Naive thymus-derived CD4-positive, alpha-beta T cell (primary cell): Measurements from ENCODE around the gene ZYG11A. TPM values are rescaled to one million over a fixed set of nuclear protein-coding genes. Genes with fewer than 3 reads are reported as not detected.
"Not testable (repeated sequence)": the region's sequence is repeated elsewhere in the genome, so short reads cannot be mapped to it uniquely, and the experiment has no call there.

ENCODE experiments used
- ATAC-seq: fragments of 150-1000 bp; cut with Tn5 transposase; 2 replicates; pipeline ENCODE4 v1.10.0; 2021; ENCODE audit warnings: mild to moderate bottlenecking, moderate library complexity
- CTCF ChIA-PET: fragments of 350-600 bp; sonication (Branson Sonifier 250); formaldehyde crosslinking; loops from one replicate; lab custom pipeline; 2021; ENCODE audit warnings: antibody characterized with exemption; lab: Charles Lee
- POLR2A ChIA-PET: fragments of 350-600 bp; sonication (Branson Sonifier 250); formaldehyde crosslinking; loops from one replicate; lab custom pipeline; 2021; ENCODE audit warnings: antibody characterized with exemption, inconsistent platforms; lab: Charles Lee
- DNase-seq, 9 donors: peaks; one replicate each; pipeline versions ENCODE4 v3.0.0 to v3.0.0-alpha.2; 2020 to 2022; ENCODE audit warnings: mixed read lengths in 1 of 9
- H3K27ac ChIP-seq: one replicate; pipeline ENCODE4 v1.7.0; 2013; ENCODE audit warnings: mild to moderate bottlenecking, low read depth, low read length, moderate library complexity
- H3K27me3 ChIP-seq, 2 donors: one replicate each; pipeline ENCODE4 v1.7.0; 2013; ENCODE audit warnings: low read length in 2 of 2, mild to moderate bottlenecking in 2 of 2, moderate library complexity in 2 of 2; ENCODE audit not compliant: control insufficient read depth in 2 of 2, insufficient read depth in 2 of 2
- H3K36me3 ChIP-seq, 3 experiments: 1 replicate in 2 of 3; 2 replicates in 1 of 3; pipeline ENCODE4 v1.7.0; 2013; ENCODE audit warnings: low read length in 3 of 3, mild to moderate bottlenecking in 3 of 3, moderate library complexity in 1 of 3; ENCODE audit not compliant: insufficient read depth in 3 of 3, control insufficient read depth in 2 of 3
- H3K4me1 ChIP-seq, 2 donors: one replicate each; pipeline ENCODE4 v1.7.0; 2013; ENCODE audit warnings: low read length in 2 of 2, mild to moderate bottlenecking in 2 of 2, moderate library complexity in 1 of 2; ENCODE audit not compliant: control insufficient read depth in 2 of 2, insufficient read depth in 2 of 2
- H3K4me3 ChIP-seq: 2 replicates; pipeline ENCODE4 v1.7.0; 2013; ENCODE audit warnings: mild to moderate bottlenecking, low read length
- H3K9me3 ChIP-seq, 3 experiments: 1 replicate in 2 of 3; 2 replicates in 1 of 3; pipeline ENCODE4 v1.7.0; 2013; ENCODE audit warnings: low read length in 3 of 3; ENCODE audit not compliant: control insufficient read depth in 2 of 3
- H3K27ac Mint-ChIP-seq, 9 donors: one replicate each; pipeline ENCODE4 v1.8.0; 2020 to 2022; ENCODE audit warnings: mixed read lengths in 9 of 9, mild to moderate bottlenecking in 8 of 9, moderate library complexity in 5 of 9, inconsistent platforms in 2 of 9
- H3K27me3 Mint-ChIP-seq, 5 donors: one replicate each; pipeline ENCODE4 v1.8.0; 2021 to 2022; ENCODE audit warnings: mixed read lengths in 5 of 5, mild to moderate bottlenecking in 1 of 5
- H3K36me3 Mint-ChIP-seq, 5 donors: one replicate each; pipeline ENCODE4 v1.8.0; 2020 to 2022; ENCODE audit warnings: mixed read lengths in 5 of 5, mild to moderate bottlenecking in 3 of 5, inconsistent platforms in 1 of 5
- H3K4me1 Mint-ChIP-seq, 7 donors: one replicate each; pipeline ENCODE4 v1.8.0; 2020 to 2022; ENCODE audit warnings: mixed read lengths in 7 of 7, mild to moderate bottlenecking in 3 of 7, inconsistent platforms in 1 of 7
- H3K4me3 Mint-ChIP-seq, 10 donors: one replicate each; pipeline ENCODE4 v1.8.0; 2020 to 2022; ENCODE audit warnings: mild to moderate bottlenecking in 10 of 10, mixed read lengths in 10 of 10, moderate library complexity in 6 of 10, inconsistent platforms in 2 of 10
- H3K9me3 Mint-ChIP-seq, 11 donors: one replicate each; pipeline ENCODE4 v1.8.0; 2020 to 2022; ENCODE audit warnings: mixed read lengths in 11 of 11, mild to moderate bottlenecking in 4 of 11, inconsistent platforms in 1 of 11, moderate library complexity in 1 of 11
- intact Hi-C, 2 donors: fragments of 100-400 bp; cut with micrococcal nuclease; formaldehyde crosslinking; loops; one replicate each; pipeline ENCODE4 v1.15.1; 2023
- polyA plus RNA-seq, 2 donors: library from polyadenylated mRNA; unstranded; fragments of 300-500 nt; fragmentation: Illumina TruSeq; gene quantifications; one replicate each; pipeline ENCODE4 v1.2.3, GENCODE V29; 2021
- total RNA-seq, 6 experiments: library from RNA in 5 of 6; stranded (reverse) in 5 of 6; gene quantifications; 1 replicate in 5 of 6; 2 replicates in 1 of 6; pipeline ENCODE4 v1.2.3 and lab custom pipeline; 2021 to 2026

ZYG11A gene
- total and polyA plus RNA-seq, 7 experiments from 2014 or later, result 0.07 to 0.27 (median 0.12) TPM; not detected in 4

DNA sequence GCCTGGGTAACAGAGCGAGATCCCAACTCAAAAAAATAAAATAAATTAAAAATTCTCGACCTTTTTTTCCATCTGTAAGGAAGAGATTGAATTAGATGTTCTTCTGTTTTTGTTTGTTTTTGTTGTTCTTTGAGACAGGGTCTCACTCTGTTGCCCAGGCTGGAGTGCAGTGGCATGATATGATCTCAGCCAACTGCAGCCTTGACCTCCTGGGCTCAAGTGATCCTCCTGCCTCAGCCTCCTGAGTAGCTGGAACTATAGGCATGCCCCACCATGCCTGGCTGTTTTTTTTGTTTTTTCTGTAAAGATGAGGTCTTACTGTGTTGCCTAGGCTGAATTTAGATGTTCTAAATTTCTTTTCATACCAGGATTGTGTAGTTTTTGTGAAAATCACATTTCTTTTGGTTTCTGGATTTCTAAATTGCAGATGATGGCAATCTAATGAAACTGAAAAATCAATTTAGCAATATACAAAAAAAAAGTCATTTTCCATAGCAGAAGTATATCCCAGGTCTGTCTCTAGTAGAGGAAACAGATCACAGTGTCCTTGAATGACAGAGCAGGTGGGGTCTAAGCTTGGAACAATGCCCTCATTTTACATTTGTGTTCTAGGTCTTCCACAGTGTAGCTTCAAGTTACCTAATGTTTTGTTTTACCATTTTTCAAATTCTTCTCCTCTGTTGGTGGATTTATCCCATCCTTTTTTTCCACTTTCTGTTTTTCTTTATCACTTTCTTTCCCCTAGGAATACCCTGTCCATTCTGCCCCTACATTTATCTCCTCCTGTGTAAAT lies 20.3 kb downstream of the ZYG11A start:
- H3K27ac Mint-ChIP-seq, result no peak overlapping the region
- ATAC-seq (no peak), DNase-seq (no peak)
- CTCF ChIA-PET, result no interaction called here
- H3K4me1 Mint-ChIP-seq, result no peaks in the 10 kb centered on the region
- Histone ChIP-seq H3K9me3 (no peaks in the 10 kb centered on the region), H3K4me3 (no peak overlapping the region), H3K27ac (no peak overlapping the region), H3K4me1 (no peaks in the 10 kb centered on the region), H3K36me3 (no peaks in the 10 kb centered on the region), H3K27me3 (no peaks in the 10 kb centered on the region)
- peaks cover 0 to 10% (median 5%) of the 10 kb centered on the region in 5 donors for H3K27me3 Mint-ChIP-seq
- no peak overlapping the region for H3K4me3 Mint-ChIP-seq
- H3K36me3 Mint-ChIP-seq, result no peaks in the 10 kb centered on the region
- intact Hi-C loops, result no loop called here
- POLR2A ChIA-PET, result no interaction called here
- no peaks in the 10 kb centered on the region for H3K9me3 Mint-ChIP-seq

DNA sequence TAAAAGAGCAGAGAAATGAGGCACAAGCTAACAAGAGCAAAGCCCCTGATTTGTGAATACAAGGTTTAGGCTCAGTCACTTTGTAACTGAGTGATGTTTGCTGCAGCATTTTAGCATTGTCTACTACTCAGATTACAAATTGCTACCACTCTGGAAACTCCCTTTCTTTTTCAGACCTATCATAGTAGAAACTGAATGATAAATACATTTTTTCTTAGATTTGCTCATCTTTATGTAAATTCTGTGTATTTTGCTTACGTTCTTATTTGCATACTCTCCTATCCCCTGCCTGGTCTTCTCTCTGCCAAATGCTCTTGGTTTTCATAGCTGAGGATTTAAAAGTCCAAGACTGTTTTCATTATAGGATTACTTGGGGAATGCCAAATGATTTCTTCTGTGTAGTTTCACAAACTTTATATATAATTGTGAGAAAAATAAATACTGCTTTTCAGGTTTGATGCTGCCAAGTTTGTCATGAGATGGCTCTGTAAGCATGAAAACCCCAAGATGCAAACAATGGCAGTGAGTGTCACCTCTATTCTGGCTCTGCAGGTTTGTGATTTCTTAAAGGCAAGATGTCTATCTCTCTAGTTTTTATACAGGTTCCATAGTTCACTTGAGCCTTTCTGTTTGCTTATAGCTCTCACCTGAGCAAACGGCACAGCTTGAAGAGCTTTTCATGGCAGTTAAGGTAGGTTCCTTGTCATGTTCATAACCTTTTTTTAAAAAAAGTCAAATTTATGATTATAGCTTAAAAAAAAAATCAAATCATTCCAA lies 24.7 kb downstream of the ZYG11A start:
- peaks cover 0 to 2% (median 0%) of the 10 kb centered on the region in 11 donors for H3K9me3 Mint-ChIP-seq
- intact Hi-C loops, result no loop called here
- no peak overlapping the region for H3K27ac Mint-ChIP-seq
- no peaks in the 10 kb centered on the region for H3K4me1 ChIP-seq
- no peak overlapping the region for H3K4me3 Mint-ChIP-seq
- H3K36me3 ChIP-seq, result no peaks in the 10 kb centered on the region
- no peaks in the 10 kb centered on the region for H3K27me3 ChIP-seq
- CTCF ChIA-PET, result interaction anchor here (0.6 kb wide), 1 partner anchor 144 kb away, joined by 7 read pairs; no protein-coding TSS in a partner anchor
- peaks cover 0 to 2% (median 0%) of the 10 kb centered on the region in 5 donors for H3K36me3 Mint-ChIP-seq
- H3K27me3 Mint-ChIP-seq, result peaks cover 0 to 10% (median 5%) of the 10 kb centered on the region in 5 donors
- ATAC-seq (no peak), DNase-seq (no peak)
- H3K4me3 ChIP-seq, result no peak overlapping the region
- POLR2A ChIA-PET, result no interaction called here
- no peaks in the 10 kb centered on the region for H3K4me1 Mint-ChIP-seq
- no peak overlapping the region for H3K27ac ChIP-seq
- no peaks in the 10 kb centered on the region for H3K9me3 ChIP-seq

DNA sequence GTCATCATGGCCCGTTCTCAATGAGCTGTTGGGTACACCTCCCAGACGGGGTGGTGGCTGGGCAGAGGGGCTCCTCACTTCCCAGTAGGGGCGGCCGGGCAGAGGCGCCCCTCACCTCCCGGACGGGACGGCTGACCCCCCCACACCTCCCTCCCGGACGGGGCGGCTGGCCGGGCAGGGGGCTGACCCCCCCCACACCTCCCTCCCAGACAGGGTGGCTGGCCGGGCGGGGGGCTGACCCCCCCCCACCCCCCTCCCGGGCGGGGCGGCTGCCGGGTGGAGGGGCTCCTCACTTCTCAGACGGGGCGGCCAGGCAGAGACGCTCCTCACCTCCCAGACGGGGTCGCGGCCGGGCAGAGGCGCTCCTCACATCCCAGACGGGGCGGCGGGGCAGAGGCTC lies 27.2 kb downstream of the ZYG11A start:
- H3K9me3 Mint-ChIP-seq, H3K27me3 Mint-ChIP-seq, CTCF ChIA-PET, H3K27ac ChIP-seq, H3K27me3 ChIP-seq, intact Hi-C loops, H3K4me1 ChIP-seq, H3K9me3 ChIP-seq, ATAC-seq, H3K4me3 Mint-ChIP-seq, H3K27ac Mint-ChIP-seq, H3K4me1 Mint-ChIP-seq, POLR2A ChIA-PET, H3K4me3 ChIP-seq, H3K36me3 ChIP-seq, DNase-seq, H3K36me3 Mint-ChIP-seq: not testable (repeated sequence)

DNA sequence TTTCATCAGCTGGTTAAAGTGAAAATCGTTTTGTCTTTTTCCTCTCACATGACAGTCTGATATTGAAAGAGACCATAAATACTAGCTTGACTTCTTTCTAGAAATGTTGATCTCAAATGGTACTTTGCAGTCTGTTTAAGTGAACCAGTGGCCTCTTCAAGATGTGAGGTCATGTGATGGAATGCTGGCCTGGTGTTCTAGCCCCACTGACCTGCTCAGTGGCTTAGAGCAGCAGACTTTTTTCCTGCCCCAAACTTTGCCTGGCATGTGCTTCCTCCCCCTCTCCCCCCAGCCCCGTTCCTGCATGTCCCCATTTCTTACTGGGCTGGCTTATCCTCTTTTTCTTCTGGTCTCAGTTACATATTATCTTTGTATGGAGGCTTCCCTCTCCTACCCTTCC lies 34.3 kb downstream of the ZYG11A start:
- Mint-ChIP-seq H3K27ac (no peak overlapping the region), H3K9me3 (no peaks in the 10 kb centered on the region), H3K27me3 (peaks cover 0 to 3% (median 0%) of the 10 kb centered on the region in 5 donors), H3K36me3 (peaks cover 0 to 3% (median 0%) of the 10 kb centered on the region in 5 donors), H3K4me3 (no peak overlapping the region), H3K4me1 (no peaks in the 10 kb centered on the region)
- DNase-seq, result no peak
- Histone ChIP-seq H3K9me3 (no peaks in the 10 kb centered on the region), H3K4me3 (no peak overlapping the region), H3K36me3 (no peaks in the 10 kb centered on the region), H3K27me3 (no peaks in the 10 kb centered on the region), H3K27ac (no peak overlapping the region), H3K4me1 (no peaks in the 10 kb centered on the region)
- intact Hi-C loops, result no loop called here
- CTCF ChIA-PET, result no interaction called here
- POLR2A ChIA-PET, result no interaction called here
- ATAC-seq, result no peak

DNA sequence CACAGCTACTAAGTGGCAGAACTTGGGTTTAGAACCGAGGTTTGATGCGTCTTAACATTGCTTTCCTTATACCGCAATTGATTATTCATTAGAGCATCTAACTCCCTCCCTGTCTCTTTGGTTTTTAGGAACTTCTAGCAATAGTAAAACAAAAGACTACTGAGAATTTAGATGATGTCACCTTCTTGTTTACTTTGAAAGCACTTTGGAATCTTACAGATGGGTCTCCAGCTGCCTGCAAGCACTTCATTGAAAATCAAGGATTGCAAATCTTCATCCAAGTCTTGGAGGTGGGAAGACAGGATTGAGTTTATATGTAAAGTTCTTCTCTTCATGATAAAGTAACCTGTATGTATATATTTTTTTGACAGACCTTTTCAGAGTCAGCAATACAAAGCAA lies 35.0 kb downstream of the ZYG11A start:
- Mint-ChIP-seq H3K9me3 (peaks cover 0 to 5% (median 0%) of the 10 kb centered on the region in 11 donors), H3K4me3 (no peak overlapping the region), H3K27me3 (peaks cover 0 to 3% (median 0%) of the 10 kb centered on the region in 5 donors), H3K36me3 (no peaks in the 10 kb centered on the region), H3K4me1 (no peaks in the 10 kb centered on the region), H3K27ac (no peak overlapping the region)
- H3K4me1 ChIP-seq, result no peaks in the 10 kb centered on the region
- no peak overlapping the region for H3K27ac ChIP-seq
- intact Hi-C loops, result no loop called here
- H3K27me3 ChIP-seq, result no peaks in the 10 kb centered on the region
- no peaks in the 10 kb centered on the region for H3K36me3 ChIP-seq
- CTCF ChIA-PET, result no interaction called here
- ATAC-seq (no peak), DNase-seq (no peak)
- H3K9me3 ChIP-seq, result no peaks in the 10 kb centered on the region
- POLR2A ChIA-PET, result no interaction called here
- H3K4me3 ChIP-seq, result no peak overlapping the region

DNA sequence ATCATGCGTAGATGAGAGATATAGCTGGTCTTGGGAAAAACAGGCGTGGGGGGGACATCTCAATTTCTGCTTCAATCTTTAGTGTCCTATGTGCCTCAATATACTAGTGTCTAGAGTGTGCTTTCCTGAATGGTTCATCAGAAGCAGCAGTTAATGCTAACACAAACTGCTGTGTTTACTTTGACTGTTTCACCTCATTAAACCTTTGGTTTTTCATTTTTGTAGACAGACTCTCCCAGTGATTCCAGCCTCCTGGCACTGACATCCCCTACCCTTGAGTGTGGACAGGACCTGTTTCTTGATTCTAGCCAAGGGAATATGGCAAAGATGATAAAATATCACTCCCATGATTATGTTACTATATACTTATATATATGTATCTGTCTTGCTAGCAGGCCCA lies 37.6 kb downstream of the ZYG11A start:
- H3K27me3 ChIP-seq, result no peaks in the 10 kb centered on the region
- ATAC-seq (no peak), DNase-seq (no peak)
- no peaks in the 10 kb centered on the region for H3K4me1 ChIP-seq
- no peaks in the 10 kb centered on the region for H3K36me3 ChIP-seq
- Mint-ChIP-seq H3K27me3 (no peaks in the 10 kb centered on the region), H3K4me1 (no peaks in the 10 kb centered on the region), H3K4me3 (no peak overlapping the region), H3K36me3 (peaks cover 0 to 3% (median 0%) of the 10 kb centered on the region in 5 donors), H3K27ac (no peak overlapping the region), H3K9me3 (peaks cover 0 to 9% (median 2%) of the 10 kb centered on the region in 11 donors)
- CTCF ChIA-PET, result no interaction called here
- H3K4me3 ChIP-seq, result no peak overlapping the region
- no peak overlapping the region for H3K27ac ChIP-seq
- H3K9me3 ChIP-seq, result no peaks in the 10 kb centered on the region
- POLR2A ChIA-PET, result no interaction called here
- intact Hi-C loops, result no loop called here
